Measurements from ENCODE around the gene SLC1A5. TPM values are rescaled to one million over a fixed set of nuclear protein-coding genes. Genes with fewer than 3 reads are reported as not detected.

The SLC1A5 gene
- total RNA-seq, 1 donor from 2014 or later: 39.5 TPM

DNA sequence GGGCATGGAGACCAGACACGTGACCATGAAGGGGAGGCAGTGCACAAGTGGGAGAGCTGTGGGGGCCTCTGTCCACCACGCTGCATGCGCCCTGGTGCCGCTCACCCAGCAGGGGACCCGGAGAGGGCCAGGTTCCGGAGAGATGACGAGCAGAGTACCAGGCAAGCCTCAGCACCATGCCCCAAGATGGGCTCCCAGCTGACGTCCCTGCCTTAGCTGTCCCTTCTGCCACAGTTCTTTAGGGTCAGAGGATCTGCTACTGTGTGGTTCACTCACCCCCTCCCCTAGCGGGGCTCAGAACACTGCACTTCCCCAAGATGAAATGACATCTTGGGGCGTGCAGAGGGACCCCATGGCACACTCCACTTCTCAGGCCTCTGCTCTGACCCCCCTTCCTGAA lies 61.8 kb downstream of the SLC1A5 start:
- peaks cover 55% of the 10 kb centered on the region for H4K20me1 ChIP-seq (ENCODE audit: low read depth)
- no peaks in the 10 kb centered on the region for H3K36me3 ChIP-seq
- H3K4me3 ChIP-seq: no peak overlapping the region
- H3K9me3 ChIP-seq (ENCODE audit: low read depth): no peaks in the 10 kb centered on the region
- H3K27me3 ChIP-seq: no peaks in the 10 kb centered on the region
- no peak for DNase-seq (ENCODE audit: low spot score)
- H3K4me2 ChIP-seq: no peak overlapping the region
- TF ChIP-seq EZH2phosphoT487 (IDR thresholded peaks at IDR 0.05) (no peak), EZH2 (IDR thresholded peaks at IDR 0.05) (no peak)
- TF ChIP-seq, protein P1, sequence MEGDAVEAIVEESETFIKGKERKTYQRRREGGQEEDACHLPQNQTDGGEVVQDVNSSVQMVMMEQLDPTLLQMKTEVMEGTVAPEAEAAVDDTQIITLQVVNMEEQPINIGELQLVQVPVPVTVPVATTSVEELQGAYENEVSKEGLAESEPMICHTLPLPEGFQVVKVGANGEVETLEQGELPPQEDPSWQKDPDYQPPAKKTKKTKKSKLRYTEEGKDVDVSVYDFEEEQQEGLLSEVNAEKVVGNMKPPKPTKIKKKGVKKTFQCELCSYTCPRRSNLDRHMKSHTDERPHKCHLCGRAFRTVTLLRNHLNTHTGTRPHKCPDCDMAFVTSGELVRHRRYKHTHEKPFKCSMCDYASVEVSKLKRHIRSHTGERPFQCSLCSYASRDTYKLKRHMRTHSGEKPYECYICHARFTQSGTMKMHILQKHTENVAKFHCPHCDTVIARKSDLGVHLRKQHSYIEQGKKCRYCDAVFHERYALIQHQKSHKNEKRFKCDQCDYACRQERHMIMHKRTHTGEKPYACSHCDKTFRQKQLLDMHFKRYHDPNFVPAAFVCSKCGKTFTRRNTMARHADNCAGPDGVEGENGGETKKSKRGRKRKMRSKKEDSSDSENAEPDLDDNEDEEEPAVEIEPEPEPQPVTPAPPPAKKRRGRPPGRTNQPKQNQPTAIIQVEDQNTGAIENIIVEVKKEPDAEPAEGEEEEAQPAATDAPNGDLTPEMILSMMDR (IDR thresholded peaks at IDR 0.05): no peak
- H3K4me3 Mint-ChIP-seq: no peak overlapping the region
- H3K27ac Mint-ChIP-seq: peak overlapping the region; percentile 59
- no peaks in the 10 kb centered on the region for H3F3A ChIP-seq (ENCODE audit: low read depth)
- H2AFZ ChIP-seq (replicated peaks): no peak overlapping the region
- H3K27me3 Mint-ChIP-seq (ENCODE audit: insufficient read depth, low read depth): no peaks in the 10 kb centered on the region
- H3K9ac ChIP-seq: no peak overlapping the region
- peaks cover 25% of the 10 kb centered on the region for H3K36me3 Mint-ChIP-seq
- H3K4me1 Mint-ChIP-seq: peaks cover 23% of the 10 kb centered on the region
- no peak overlapping the region for H3K27ac ChIP-seq
- H3K79me2 ChIP-seq (ENCODE audit: low read depth): peaks cover 8% of the 10 kb centered on the region
- no peaks in the 10 kb centered on the region for H3K9me3 Mint-ChIP-seq
- H3K4me1 ChIP-seq: no peaks in the 10 kb centered on the region

GRCh38 chr19:46725859-46726393 lies 62.5 kb downstream of the SLC1A5 start:
- Mint-ChIP-seq H3K4me3 (no peak overlapping the region), H3K27ac (peak overlapping the region; percentile 57)

GRCh38 chr19:46725036-46725820 lies 63.2 kb downstream of the SLC1A5 start:
- no peak overlapping the region for H3K27ac ChIP-seq
- H3K27me3 ChIP-seq: no peaks in the 10 kb centered on the region
- peaks cover 8% of the 10 kb centered on the region for H3K79me2 ChIP-seq (ENCODE audit: low read depth)
- H3K4me1 Mint-ChIP-seq: peaks cover 23% of the 10 kb centered on the region
- H3K27me3 Mint-ChIP-seq (ENCODE audit: insufficient read depth, low read depth): peaks cover 2% of the 10 kb centered on the region
- H3K4me3 ChIP-seq: no peak overlapping the region
- no peak for DNase-seq (ENCODE audit: low spot score)
- H2AFZ ChIP-seq (replicated peaks): no peak overlapping the region
- peak overlapping the region; percentile 50 for H3K27ac Mint-ChIP-seq
- H3K4me2 ChIP-seq: no peak overlapping the region
- peaks cover 44% of the 10 kb centered on the region for H4K20me1 ChIP-seq (ENCODE audit: low read depth)
- H3K9ac ChIP-seq: no peak overlapping the region
- no peaks in the 10 kb centered on the region for H3K36me3 ChIP-seq
- no peaks in the 10 kb centered on the region for H3K9me3 Mint-ChIP-seq
- H3K4me1 ChIP-seq: no peaks in the 10 kb centered on the region
- no peak overlapping the region for H3K4me3 Mint-ChIP-seq
- H3K36me3 Mint-ChIP-seq: peaks cover 17% of the 10 kb centered on the region
- H3F3A ChIP-seq (ENCODE audit: low read depth): peaks cover 3% of the 10 kb centered on the region
- TF ChIP-seq EZH2 (IDR thresholded peaks at IDR 0.05): no peak
- no peak for TF ChIP-seq EZH2phosphoT487 (IDR thresholded peaks at IDR 0.05)
- TF ChIP-seq, protein P1 (IDR thresholded peaks at IDR 0.05): no peak
- no peaks in the 10 kb centered on the region for H3K9me3 ChIP-seq (ENCODE audit: low read depth)

More at GRCh38 chr19:46725859-46726393, 62.5 kb downstream of the SLC1A5 start:
- H3K9me3 ChIP-seq (ENCODE audit: low read depth): no peaks in the 10 kb centered on the region
- no peaks in the 10 kb centered on the region for H3F3A ChIP-seq (ENCODE audit: low read depth)
- no peak overlapping the region for H3K27ac ChIP-seq
- no peaks in the 10 kb centered on the region for H3K27me3 ChIP-seq
- no peak overlapping the region for H2AFZ ChIP-seq (replicated peaks)
- H4K20me1 ChIP-seq (ENCODE audit: low read depth): peaks cover 51% of the 10 kb centered on the region
- peaks cover 20% of the 10 kb centered on the region for H3K36me3 Mint-ChIP-seq
- no peak overlapping the region for H3K9ac ChIP-seq
- H3K4me1 ChIP-seq: no peaks in the 10 kb centered on the region
- peaks cover 8% of the 10 kb centered on the region for H3K79me2 ChIP-seq (ENCODE audit: low read depth)
- no peaks in the 10 kb centered on the region for H3K9me3 Mint-ChIP-seq
- no peak for DNase-seq (ENCODE audit: low spot score)
- TF ChIP-seq, protein P1 (IDR thresholded peaks at IDR 0.05): no peak
- TF ChIP-seq EZH2 (IDR thresholded peaks at IDR 0.05): no peak
- H3K4me3 ChIP-seq: no peak overlapping the region
- no peaks in the 10 kb centered on the region for H3K36me3 ChIP-seq
- peaks cover 23% of the 10 kb centered on the region for H3K4me1 Mint-ChIP-seq
- no peak overlapping the region for H3K4me2 ChIP-seq
- peaks cover under 1% of the 10 kb centered on the region for H3K27me3 Mint-ChIP-seq (ENCODE audit: insufficient read depth, low read depth)

Small RNAs within 50 kb of the gene (small RNA-seq; reads per million reads assigned to genes)
- gene AC008622.3 (not detected), gene HNRNPMP2 (not detected), gene RF00019 (not detected)

Other genes with a start within 250 kb of the SLC1A5 start
- gene CALM3, start 187.3 kb downstream of the SLC1A5 start, total RNA-seq (ENCODE audit: low replicate concordance): 373 and 403 TPM in 2 replicates
- gene PTGIR, start 163.5 kb downstream of the SLC1A5 start, total RNA-seq (ENCODE audit: low replicate concordance): not detected in 2 replicates
- gene GNG8, start 152.4 kb downstream of the SLC1A5 start, total RNA-seq (ENCODE audit: low replicate concordance): not detected in 2 replicates
- gene DACT3, start 127.4 kb downstream of the SLC1A5 start, total RNA-seq (ENCODE audit: low replicate concordance): 0.75 and 2.2 TPM in 2 replicates
- gene PRKD2, start 71.5 kb downstream of the SLC1A5 start, total RNA-seq (ENCODE audit: low replicate concordance): 14.9 and 22.2 TPM in 2 replicates
- gene FKRP, start 42.5 kb downstream of the SLC1A5 start, total RNA-seq (ENCODE audit: low replicate concordance): 18.6 and 40.5 TPM in 2 replicates
- 54.1 and 149 TPM in 2 replicates for gene STRN4, start 42.1 kb downstream of the SLC1A5 start, total RNA-seq (ENCODE audit: low replicate concordance)
- gene AP2S1, start 62.3 kb upstream of the SLC1A5 start, total RNA-seq (ENCODE audit: low replicate concordance): 104 and 120 TPM in 2 replicates
- 38.4 and 43.3 TPM in 2 replicates for gene ARHGAP35, start 72.4 kb upstream of the SLC1A5 start, total RNA-seq (ENCODE audit: low replicate concordance)
- 1.2 and 4.3 TPM in 2 replicates for gene NPAS1, start 231.2 kb upstream of the SLC1A5 start, total RNA-seq (ENCODE audit: low replicate concordance)

Measured in neural progenitor cell (in vitro differentiated cells).